Endothelial cell of umbilical vein (primary cell): ENCODE measurements around the gene EXOSC9. TPM values are rescaled to one million over a fixed set of nuclear protein-coding genes. Genes with fewer than 3 reads are reported as not detected.

ENCODE experiments used
- BruUV-seq: library from RNA; stranded (reverse); fragments of 400-500 nt; replicated peaks from 2 replicates; lab custom pipeline; 2021; lab: Mats Ljungman, UMichigan
- CTCF ChIA-PET: fragments of 300-600, 350-600 bp; sonication (Branson Sonifier 250); formaldehyde crosslinking; loops from one replicate; lab custom pipeline; 2021; ENCODE audit warnings: antibody characterized with exemption, inconsistent platforms; lab: Charles Lee
- POLR2A ChIA-PET: fragments of 300-600, 350-600 bp; sonication (Branson Sonifier 250); formaldehyde crosslinking; loops from one replicate; lab custom pipeline; 2021; ENCODE audit warnings: antibody characterized with exemption, inconsistent platforms; lab: Charles Lee
- DNase-seq: peaks from one replicate; pipeline ENCODE4 v3.0.0-alpha.2; 2011; ENCODE audit warnings: low read depth, low spot score
- FAIRE-seq: peaks from 2 replicates; lab custom pipeline; 2011; peaks lifted over from hg19 to GRCh38; lab: Jason Lieb, UNC
- H2AFZ ChIP-seq: 2 replicates; pipeline ENCODE4 v1.6.0; 2012; ENCODE audit warnings: low read depth, low read length, control low read depth, inconsistent platforms
- H3K27ac ChIP-seq: 2 replicates; pipeline ENCODE4 v1.5.1; 2011; ENCODE audit warnings: low read depth, mild to moderate bottlenecking, control low read depth, low read length, moderate library complexity; ENCODE audit not compliant: insufficient read depth
- H3K27me3 ChIP-seq, 2 experiments: 2 replicates each; pipeline versions ENCODE4 v1.6.0 to v1.6.1; 2011; ENCODE audit warnings: low read length in 2 of 2, mixed read lengths in 1 of 2; ENCODE audit not compliant: control insufficient read depth in 2 of 2, insufficient read depth in 2 of 2
- H3K36me3 ChIP-seq, 2 experiments: 2 replicates in 1 of 2; 3 replicates in 1 of 2; pipeline ENCODE4 v1.5.1; 2011; ENCODE audit warnings: low read length in 2 of 2, mild to moderate bottlenecking in 1 of 2, moderate library complexity in 1 of 2; ENCODE audit not compliant: control insufficient read depth in 2 of 2, insufficient read depth in 2 of 2; ENCODE audit errors: extremely low read depth in 1 of 2
- H3K4me1 ChIP-seq: 3 replicates; pipeline ENCODE4 v1.5.1; 2011; ENCODE audit warnings: mild to moderate bottlenecking, low read length; ENCODE audit not compliant: control insufficient read depth, insufficient read depth; ENCODE audit errors: extremely low read depth
- H3K4me2 ChIP-seq: 2 replicates; pipeline ENCODE4 v1.6.1; 2011; ENCODE audit warnings: low read length, control low read depth, mixed read lengths; ENCODE audit not compliant: insufficient read depth
- H3K4me3 ChIP-seq, 3 experiments: fragments of 200-600 bp in 1 of 3; sonication (generic), shearing (Covaris generic) in 1 of 3; replicated peaks in 1 of 3; 2 replicates each; pipeline ENCODE4 v1.5.1; 2011 to 2016; ENCODE audit warnings: control low read depth in 3 of 3, low read length in 3 of 3, mild to moderate bottlenecking in 2 of 3, inconsistent platforms in 1 of 3, low read depth in 1 of 3, moderate library complexity in 1 of 3; ENCODE audit not compliant: insufficient read depth in 1 of 3
- H3K79me2 ChIP-seq: 2 replicates; pipeline ENCODE4 v1.6.0; 2012; ENCODE audit warnings: low read length, inconsistent platforms; ENCODE audit not compliant: control insufficient read depth, insufficient read depth
- H3K9ac ChIP-seq: replicated peaks from 2 replicates; pipeline ENCODE3; 2011; ENCODE audit warnings: low read length, control low read depth; ENCODE audit not compliant: insufficient read depth; ENCODE audit errors: extremely low read depth
- H3K9me1 ChIP-seq: replicated peaks from 3 replicates; pipeline ENCODE4 v1.6.0; 2011; ENCODE audit warnings: mild to moderate bottlenecking, low read length; ENCODE audit not compliant: control insufficient read depth, insufficient read depth; ENCODE audit errors: extremely low read depth
- H3K9me3 ChIP-seq: replicated peaks from 2 replicates; pipeline ENCODE4 v1.5.1; 2012; ENCODE audit warnings: low read length, inconsistent platforms; ENCODE audit not compliant: control insufficient read depth, insufficient read depth
- H4K20me1 ChIP-seq: replicated peaks from 2 replicates; pipeline ENCODE3; 2011; ENCODE audit warnings: mild to moderate bottlenecking, low read length; ENCODE audit not compliant: control insufficient read depth, insufficient read depth; ENCODE audit errors: extremely low read depth
- EZH2 ChIP-seq: IDR thresholded peaks from 2 replicates; pipeline ENCODE4 v1.6.1; 2012; ENCODE audit warnings: borderline replicate concordance, low read depth, mild to moderate bottlenecking, moderate library complexity, low read length, inconsistent platforms; ENCODE audit not compliant: severe bottlenecking
- FOS ChIP-seq: IDR thresholded peaks from 2 replicates; pipeline ENCODE4 v1.6.1; 2011; ENCODE audit warnings: mild to moderate bottlenecking, low read length, moderate library complexity, borderline replicate concordance; ENCODE audit not compliant: insufficient read depth
- GATA2 ChIP-seq: IDR thresholded peaks from 2 replicates; pipeline ENCODE4 v1.7.0; 2011; ENCODE audit warnings: low read depth, mild to moderate bottlenecking, moderate library complexity, mixed read lengths, low read length; ENCODE audit not compliant: insufficient read length, insufficient read depth
- JUN ChIP-seq: IDR thresholded peaks from 2 replicates; pipeline ENCODE4 v1.6.1; 2011; ENCODE audit warnings: borderline replicate concordance, low read depth; ENCODE audit not compliant: insufficient read length, insufficient read depth
- MYC ChIP-seq: IDR thresholded peaks from one replicate; pipeline ENCODE4 v1.6.1; 2011; ENCODE audit warnings: mild to moderate bottlenecking, low read depth, low read length
- POLR2A ChIP-seq: IDR thresholded peaks from 2 replicates; pipeline ENCODE4 v1.6.1; 2012; ENCODE audit warnings: low read depth, mild to moderate bottlenecking, control low read depth, low read length
- POLR2AphosphoS5 ChIP-seq: IDR thresholded peaks from 2 replicates; pipeline ENCODE4 v1.6.1; 2012; ENCODE audit warnings: low read depth, mild to moderate bottlenecking, control low read depth, low read length, moderate library complexity; ENCODE audit not compliant: insufficient read depth
- dilution Hi-C: fragments of 300-500 bp; cut with MboI; formaldehyde crosslinking; loops from one replicate; pipeline ENCODE4 v1.15.0; 2019; ENCODE audit warnings: low sequenced_read_pairs; ENCODE audit not compliant: extremely low pct_ligation_motif_present
- intact Hi-C: fragments of 100-400 bp; cut with micrococcal nuclease; formaldehyde crosslinking; loops from one replicate; pipeline ENCODE4 v1.10.0; 2022
- polyA plus RNA-seq, 4 experiments: library from polyadenylated mRNA; depleted of rRNA in 3 of 4; stranded (reverse) in 3 of 4; unstranded in 1 of 4; fragments of >200 nt; gene quantifications; 2 replicates each; pipeline versions ENCODE4 v1.2.1 to v1.2.3, GENCODE V29; 2011 to 2012; ENCODE audit warnings: missing spikeins in 1 of 4
- total RNA-seq: library from RNA; stranded (reverse); gene quantifications from 2 replicates; pipeline ENCODE4 v1.2.3, GENCODE V29; 2021
- TF ChIP-seq, protein P1 (sequence below), 2 donors: IDR thresholded peaks; 1 replicate in 1 of 2; 2 replicates in 1 of 2; pipeline ENCODE4 v1.5.1; 2011; ENCODE audit warnings: low read length in 2 of 2, mild to moderate bottlenecking in 2 of 2, moderate library complexity in 2 of 2, control low read depth in 1 of 2, inconsistent platforms in 1 of 2, low read depth in 1 of 2; ENCODE audit not compliant: insufficient read depth in 1 of 2; ENCODE audit errors: extremely low read depth in 1 of 2
- TF ChIP-seq, protein P2 (sequence below): IDR thresholded peaks from 2 replicates; pipeline ENCODE4 v1.6.1; 2011; ENCODE audit not compliant: insufficient read depth, insufficient read length

Gene EXOSC9
- total and polyA plus RNA-seq, 2 donors (not counting 3 experiments of a cell fraction or from before 2014, with no cell fraction given) = 19.0 to 46.3 TPM

DNA sequence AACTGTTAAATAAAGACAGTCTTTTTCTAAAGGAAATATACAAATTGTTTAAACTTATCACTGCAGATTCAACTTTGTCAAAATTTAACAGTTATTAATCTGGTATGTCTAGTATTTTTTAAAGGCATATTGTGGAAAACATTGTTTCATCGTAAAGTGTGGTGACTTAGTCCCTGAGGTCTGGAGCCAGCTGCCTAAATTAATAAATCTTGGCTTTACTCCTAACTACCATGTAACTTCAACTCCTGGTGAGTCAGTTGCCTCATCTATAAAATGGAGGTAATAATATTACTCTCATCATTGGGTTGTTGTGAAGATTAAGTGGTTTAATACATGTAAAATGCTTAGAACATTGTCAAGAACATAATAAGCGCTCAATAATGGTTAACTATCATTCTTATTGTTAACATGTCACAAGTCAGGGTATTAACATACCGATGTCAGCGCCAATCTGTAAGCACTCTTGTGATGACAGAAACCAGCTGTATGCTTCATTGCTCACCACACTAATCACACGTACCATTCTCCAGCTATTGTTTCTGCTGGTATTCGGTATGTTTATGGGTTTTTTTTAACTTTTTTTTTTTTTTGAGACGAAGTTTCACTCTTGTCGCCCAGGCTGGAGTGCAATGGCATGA is 22.0 kb upstream of the EXOSC9 start:
- ChIA-PET POLR2A (no interaction called here), CTCF (interaction anchor here (1.1 kb wide), 1 partner anchor 14 kb away, joined by 5 read pairs; the partner anchor contains the start of gene SMIM43)
- H3K4me1 ChIP-seq = no peaks in the 10 kb centered on the region
- dilution Hi-C loops = no loop called here
- peaks cover 1 to 28% of the 10 kb centered on the region in 2 experiments for H3K27me3 ChIP-seq
- no peaks in the 10 kb centered on the region for H4K20me1 ChIP-seq
- no TSS peak for BruUV-seq
- no peak overlapping the region for H3K4me2 ChIP-seq
- DNase-seq (no peak), FAIRE-seq (no peak)
- H3K9me1 ChIP-seq = no peaks in the 10 kb centered on the region
- intact Hi-C loops = no loop called here
- H3K36me3 ChIP-seq = no peaks in the 10 kb centered on the region
- no peak overlapping the region for H2AFZ ChIP-seq
- no peak overlapping the region for H3K27ac ChIP-seq
- no peak overlapping the region for H3K4me3 ChIP-seq
- no peak overlapping the region for H3K9ac ChIP-seq
- H3K9me3 ChIP-seq = no peaks in the 10 kb centered on the region
- TF ChIP-seq FOS (no peak), MYC (no peak), JUN (no peak), POLR2AphosphoS5 (no peak), POLR2A (no peak), GATA2 (no peak), EZH2 (no peak)
- TF ChIP-seq, protein P1, sequence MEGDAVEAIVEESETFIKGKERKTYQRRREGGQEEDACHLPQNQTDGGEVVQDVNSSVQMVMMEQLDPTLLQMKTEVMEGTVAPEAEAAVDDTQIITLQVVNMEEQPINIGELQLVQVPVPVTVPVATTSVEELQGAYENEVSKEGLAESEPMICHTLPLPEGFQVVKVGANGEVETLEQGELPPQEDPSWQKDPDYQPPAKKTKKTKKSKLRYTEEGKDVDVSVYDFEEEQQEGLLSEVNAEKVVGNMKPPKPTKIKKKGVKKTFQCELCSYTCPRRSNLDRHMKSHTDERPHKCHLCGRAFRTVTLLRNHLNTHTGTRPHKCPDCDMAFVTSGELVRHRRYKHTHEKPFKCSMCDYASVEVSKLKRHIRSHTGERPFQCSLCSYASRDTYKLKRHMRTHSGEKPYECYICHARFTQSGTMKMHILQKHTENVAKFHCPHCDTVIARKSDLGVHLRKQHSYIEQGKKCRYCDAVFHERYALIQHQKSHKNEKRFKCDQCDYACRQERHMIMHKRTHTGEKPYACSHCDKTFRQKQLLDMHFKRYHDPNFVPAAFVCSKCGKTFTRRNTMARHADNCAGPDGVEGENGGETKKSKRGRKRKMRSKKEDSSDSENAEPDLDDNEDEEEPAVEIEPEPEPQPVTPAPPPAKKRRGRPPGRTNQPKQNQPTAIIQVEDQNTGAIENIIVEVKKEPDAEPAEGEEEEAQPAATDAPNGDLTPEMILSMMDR (IDR thresholded peaks at IDR 0.05; ENCODE audit: extremely low read depth in 1 of 2, insufficient read depth in 1 of 2, low read depth in 1 of 2, low read length in 2 of 2) = no peak
- TF ChIP-seq, protein P2, sequence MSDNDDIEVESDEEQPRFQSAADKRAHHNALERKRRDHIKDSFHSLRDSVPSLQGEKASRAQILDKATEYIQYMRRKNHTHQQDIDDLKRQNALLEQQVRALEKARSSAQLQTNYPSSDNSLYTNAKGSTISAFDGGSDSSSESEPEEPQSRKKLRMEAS = no peak
- no peaks in the 10 kb centered on the region for H3K79me2 ChIP-seq
